Endothelial cell (in vitro differentiated cells): ENCODE results near the gene EIF4G3. TPM values are rescaled to one million over a fixed set of nuclear protein-coding genes. Genes with fewer than 3 reads are reported as not detected.

Source experiments
- DNase-seq: peaks from one replicate; pipeline ENCODE4 v3.0.0; 2021; ENCODE audit warnings: low spot score
- H3K27ac Mint-ChIP-seq: one replicate; pipeline ENCODE4 v1.8.0; 2021; ENCODE audit warnings: mixed read lengths, inconsistent platforms; ENCODE audit not compliant: unreplicated experiment
- H3K27me3 Mint-ChIP-seq: one replicate; pipeline ENCODE4 v1.8.0; 2021; ENCODE audit warnings: mild to moderate bottlenecking, moderate library complexity, mixed read lengths, inconsistent platforms; ENCODE audit not compliant: unreplicated experiment
- H3K36me3 Mint-ChIP-seq: one replicate; pipeline ENCODE4 v1.8.0; 2021; ENCODE audit warnings: mild to moderate bottlenecking, low read depth, mixed read lengths, inconsistent platforms; ENCODE audit not compliant: unreplicated experiment
- H3K4me1 Mint-ChIP-seq: one replicate; pipeline ENCODE4 v1.8.0; 2021; ENCODE audit warnings: mild to moderate bottlenecking, mixed read lengths, inconsistent platforms; ENCODE audit not compliant: unreplicated experiment
- H3K4me3 Mint-ChIP-seq: one replicate; pipeline ENCODE4 v1.8.0; 2021; ENCODE audit warnings: mild to moderate bottlenecking, mixed read lengths, inconsistent platforms; ENCODE audit not compliant: unreplicated experiment
- H3K9me3 Mint-ChIP-seq: one replicate; pipeline ENCODE4 v1.8.0; 2021; ENCODE audit warnings: mixed read lengths, inconsistent platforms; ENCODE audit not compliant: unreplicated experiment
- CTCF ChIP-seq: fragments of 200-600 bp; sonication (generic); IDR thresholded peaks from one replicate; pipeline ENCODE4 v1.5.0; 2021; ENCODE audit warnings: antibody characterized with exemption; ENCODE audit not compliant: unreplicated experiment
- total RNA-seq: library from RNA; stranded (reverse); fragmentation: NEBNext Ultra II Directional; extraction: Animal tissue kit (Norgen Biotek cat#: 25700); gene quantifications from one replicate; pipeline ENCODE4 v1.2.1, GENCODE V29; 2021; ENCODE audit not compliant: unreplicated experiment

EIF4G3 gene
- total RNA-seq, 1 donor from 2014 or later, result 87.6 TPM

GRCh38 chr1:21052034-21052433 lies 124.7 kb downstream of the EIF4G3 start:
- Mint-ChIP-seq H3K4me1 (peaks cover 5% of the 10 kb centered on the region), H3K27ac (no peak overlapping the region), H3K4me3 (no peak overlapping the region), H3K9me3 (no peaks in the 10 kb centered on the region), H3K36me3 (peaks cover 9% of the 10 kb centered on the region), H3K27me3 (no peaks in the 10 kb centered on the region)
- DNase-seq, result no peak
- no peak for TF ChIP-seq CTCF

- TF ChIP-seq CTCF, result no peak
- peaks cover 9% of the 10 kb centered on the region for H3K36me3 Mint-ChIP-seq
- H3K4me1 Mint-ChIP-seq, result peaks cover 4% of the 10 kb centered on the region
- H3K9me3 Mint-ChIP-seq, result no peaks in the 10 kb centered on the region
- no peak overlapping the region for H3K27ac Mint-ChIP-seq
- no peak overlapping the region for H3K4me3 Mint-ChIP-seq
- DNase-seq, result no peak
- H3K27me3 Mint-ChIP-seq, result no peaks in the 10 kb centered on the region
Measured at GRCh38 chr1:21051177-21051825, 125.4 kb downstream of the EIF4G3 start.

GRCh38 chr1:21050031-21050430 lies 126.7 kb downstream of the EIF4G3 start:
- H3K36me3 Mint-ChIP-seq, result peaks cover 9% of the 10 kb centered on the region
- H3K9me3 Mint-ChIP-seq, result no peaks in the 10 kb centered on the region
- DNase-seq, result no peak
- no peak for TF ChIP-seq CTCF
- H3K4me3 Mint-ChIP-seq, result no peak overlapping the region
- H3K27me3 Mint-ChIP-seq, result no peaks in the 10 kb centered on the region
- no peaks in the 10 kb centered on the region for H3K4me1 Mint-ChIP-seq
- H3K27ac Mint-ChIP-seq, result no peak overlapping the region

- TF ChIP-seq CTCF, result no peak
- H3K4me1 Mint-ChIP-seq, result no peaks in the 10 kb centered on the region
- no peak overlapping the region for H3K4me3 Mint-ChIP-seq
- no peaks in the 10 kb centered on the region for H3K9me3 Mint-ChIP-seq
- H3K27me3 Mint-ChIP-seq, result no peaks in the 10 kb centered on the region
- no peak for DNase-seq
- H3K27ac Mint-ChIP-seq, result no peak overlapping the region
- H3K36me3 Mint-ChIP-seq, result peaks cover 3% of the 10 kb centered on the region
Measured at GRCh38 chr1:21048462-21048861, 128.2 kb downstream of the EIF4G3 start.

GRCh38 chr1:21046132-21046531 lies 130.6 kb downstream of the EIF4G3 start:
- Mint-ChIP-seq H3K9me3 (no peaks in the 10 kb centered on the region), H3K36me3 (peaks cover 4% of the 10 kb centered on the region), H3K4me3 (no peak overlapping the region), H3K4me1 (no peaks in the 10 kb centered on the region), H3K27ac (no peak overlapping the region), H3K27me3 (no peaks in the 10 kb centered on the region)
- no peak for TF ChIP-seq CTCF
- no peak for DNase-seq
